Measurements from ENCODE around the gene NOS1.

DNA sequence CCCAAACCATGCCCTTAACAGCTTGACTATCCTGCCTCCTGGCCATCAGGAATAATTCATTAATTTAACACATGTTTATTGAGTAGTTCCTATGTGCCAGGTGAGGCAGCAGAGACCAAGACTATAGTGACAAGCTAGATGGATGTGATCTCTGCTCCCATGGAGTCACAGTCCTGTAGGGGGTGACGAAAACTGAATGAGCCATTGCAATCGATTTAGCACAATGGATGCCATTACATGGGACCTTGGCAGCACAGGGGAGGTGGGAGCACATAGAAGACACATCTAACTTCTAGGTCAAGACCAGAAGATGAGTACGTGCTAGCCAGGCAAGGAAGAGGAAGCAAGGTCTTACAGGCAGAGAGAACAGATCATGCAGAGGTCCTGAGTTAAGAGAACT lies 68.7 kb downstream of the NOS1 start:
- TF ChIP-seq, protein P1, sequence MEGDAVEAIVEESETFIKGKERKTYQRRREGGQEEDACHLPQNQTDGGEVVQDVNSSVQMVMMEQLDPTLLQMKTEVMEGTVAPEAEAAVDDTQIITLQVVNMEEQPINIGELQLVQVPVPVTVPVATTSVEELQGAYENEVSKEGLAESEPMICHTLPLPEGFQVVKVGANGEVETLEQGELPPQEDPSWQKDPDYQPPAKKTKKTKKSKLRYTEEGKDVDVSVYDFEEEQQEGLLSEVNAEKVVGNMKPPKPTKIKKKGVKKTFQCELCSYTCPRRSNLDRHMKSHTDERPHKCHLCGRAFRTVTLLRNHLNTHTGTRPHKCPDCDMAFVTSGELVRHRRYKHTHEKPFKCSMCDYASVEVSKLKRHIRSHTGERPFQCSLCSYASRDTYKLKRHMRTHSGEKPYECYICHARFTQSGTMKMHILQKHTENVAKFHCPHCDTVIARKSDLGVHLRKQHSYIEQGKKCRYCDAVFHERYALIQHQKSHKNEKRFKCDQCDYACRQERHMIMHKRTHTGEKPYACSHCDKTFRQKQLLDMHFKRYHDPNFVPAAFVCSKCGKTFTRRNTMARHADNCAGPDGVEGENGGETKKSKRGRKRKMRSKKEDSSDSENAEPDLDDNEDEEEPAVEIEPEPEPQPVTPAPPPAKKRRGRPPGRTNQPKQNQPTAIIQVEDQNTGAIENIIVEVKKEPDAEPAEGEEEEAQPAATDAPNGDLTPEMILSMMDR (IDR thresholded peaks at IDR 0.05): no peak
- no peak for TF ChIP-seq POLR2AphosphoS5 (IDR thresholded peaks at IDR 0.05; ENCODE audit: insufficient read depth in 1 of 2, low read depth in 1 of 2)
- no peak for TF ChIP-seq POLR2A (IDR thresholded peaks at IDR 0.05)
